Gastrocnemius medialis (tissue), 4 donors: ENCODE results near the gene DPP10. TPM values are rescaled to one million over a fixed set of nuclear protein-coding genes. Genes with fewer than 3 reads are reported as not detected.

Experiments
- ATAC-seq, 2 donors: fragments of 150-250 bp; one replicate each; pipeline ENCODE4 v1.9.1; 2016
- DNase-seq, 2 donors: peaks; one replicate each; pipeline ENCODE4 v3.0.0-alpha.2; 2019
- H3K27ac ChIP-seq, 4 donors: fragments of 200-600 bp; sonication (generic); 1 replicate in 1 of 4; 2 replicates in 3 of 4; pipeline ENCODE4 v1.5.1; 2016 to 2018; ENCODE audit warnings: mild to moderate bottlenecking in 2 of 4, moderate library complexity in 1 of 4
- H3K27me3 ChIP-seq, 3 donors: fragments of 200-600 bp; sonication (generic) in 2 of 3; 1 replicate in 1 of 3; 2 replicates in 2 of 3; pipeline versions ENCODE4 v1.5.1 to v1.6.0; 2016 to 2019; ENCODE audit warnings: mild to moderate bottlenecking in 1 of 3, moderate library complexity in 1 of 3
- H3K36me3 ChIP-seq, 2 donors: fragments of 200-600 bp; sonication (generic) in 1 of 2; one replicate each; pipeline ENCODE4 v1.5.1; 2017 to 2018
- H3K4me1 ChIP-seq, 2 donors: fragments of 200-600 bp; sonication (generic) in 1 of 2; one replicate each; pipeline ENCODE4 v1.5.1; 2016 to 2017; ENCODE audit warnings: mild to moderate bottlenecking in 2 of 2
- H3K4me3 ChIP-seq, 4 donors: fragments of 200-600 bp; sonication (generic) in 3 of 4; 1 replicate in 1 of 4; 2 replicates in 3 of 4; pipeline ENCODE4 v1.5.1; 2016 to 2019; ENCODE audit warnings: mild to moderate bottlenecking in 2 of 4
- H3K9me3 ChIP-seq, 3 donors: fragments of 200-600 bp; sonication (generic) in 2 of 3; 1 replicate in 1 of 3; 2 replicates in 2 of 3; pipeline ENCODE4 v1.5.1; 2016 to 2019
- CTCF ChIP-seq, 5 experiments: fragments of 450-650 bp in 3 of 5; fragments of 200-600 bp in 2 of 5; sonication (generic) in 2 of 5; IDR thresholded peaks in 4 of 5; conservative IDR thresholded peaks in 1 of 5; 1 replicate in 4 of 5; 2 replicates in 1 of 5; pipeline ENCODE4 v1.5.1; 2016 to 2019; ENCODE audit warnings: antibody characterized with exemption in 5 of 5, mild to moderate bottlenecking in 3 of 5, moderate library complexity in 3 of 5
- POLR2A ChIP-seq, 2 donors: fragments of 450-650 bp; IDR thresholded peaks; one replicate each; pipeline ENCODE4 v1.6.1; 2017; ENCODE audit warnings: antibody characterized with exemption in 2 of 2, mild to moderate bottlenecking in 2 of 2, moderate library complexity in 2 of 2
- in situ Hi-C, 4 donors: fragments of 200-750 bp; cut with MboI; loops; one replicate each; pipeline versions ENCODE4 v1.15.0 to v1.8.0; 2017; ENCODE audit warnings: low sequenced_read_pairs in 4 of 4
- intact Hi-C: fragments of 100-400 bp; cut with DNase I; formaldehyde crosslinking; loops from one replicate; pipeline ENCODE4 v1.15.1; 2023; ENCODE audit warnings: low total_unique reads
- total RNA-seq, 4 donors: library from RNA; depleted of rRNA; stranded (reverse); fragments of >200 nt; gene quantifications; one replicate each; pipeline versions ENCODE4 v1.1.0 to v1.2.3, GENCODE V29; 2016

The DPP10 gene
- total RNA-seq, 4 donors from 2014 or later, result not detected

GRCh38 chr2:114614592-114614991 is 172.2 kb downstream of the DPP10 start:
- H3K36me3 ChIP-seq, result no peaks in the 10 kb centered on the region
- no peaks in the 10 kb centered on the region for H3K27me3 ChIP-seq
- DNase-seq (no peak), ATAC-seq (no peak)
- intact Hi-C loops (no loop called here), in situ Hi-C loops (no loop called here)
- TF ChIP-seq POLR2A (IDR thresholded peaks at IDR 0.05), result no peak
- TF ChIP-seq CTCF (IDR thresholded peaks at IDR 0.05 in 4 of 5, conservative IDR thresholded peaks at IDR 0.05 in 1 of 5), result no peak
- no peaks in the 10 kb centered on the region for H3K4me1 ChIP-seq
- no peak overlapping the region for H3K4me3 ChIP-seq
- H3K27ac ChIP-seq, result no peak overlapping the region
- no peaks in the 10 kb centered on the region for H3K9me3 ChIP-seq

GRCh38 chr2:114628481-114628880 is 186.0 kb downstream of the DPP10 start:
- H3K4me1 ChIP-seq, result no peaks in the 10 kb centered on the region
- no peaks in the 10 kb centered on the region for H3K27me3 ChIP-seq
- H3K27ac ChIP-seq, result no peak overlapping the region
- TF ChIP-seq CTCF (IDR thresholded peaks at IDR 0.05 in 4 of 5, conservative IDR thresholded peaks at IDR 0.05 in 1 of 5), result no peak
- TF ChIP-seq POLR2A (IDR thresholded peaks at IDR 0.05), result no peak
- in situ Hi-C loops, result no loop called here
- no peaks in the 10 kb centered on the region for H3K9me3 ChIP-seq
- no peaks in the 10 kb centered on the region for H3K36me3 ChIP-seq
- no peak for DNase-seq
- no peak for ATAC-seq
- H3K4me3 ChIP-seq, result no peak overlapping the region
- intact Hi-C loops, result no loop called here

GRCh38 chr2:114631146-114631545 is 188.7 kb downstream of the DPP10 start:
- H3K27me3 ChIP-seq, result no peaks in the 10 kb centered on the region
- no peak for TF ChIP-seq CTCF (IDR thresholded peaks at IDR 0.05 in 4 of 5, conservative IDR thresholded peaks at IDR 0.05 in 1 of 5)
- TF ChIP-seq POLR2A (IDR thresholded peaks at IDR 0.05), result no peak
- H3K36me3 ChIP-seq, result no peaks in the 10 kb centered on the region
- H3K9me3 ChIP-seq, result no peaks in the 10 kb centered on the region
- ATAC-seq (no peak), DNase-seq (no peak)
- no peak overlapping the region for H3K4me3 ChIP-seq
- no peaks in the 10 kb centered on the region for H3K4me1 ChIP-seq
- intact Hi-C loops (no loop called here), in situ Hi-C loops (no loop called here)
- H3K27ac ChIP-seq, result no peak overlapping the region

GRCh38 chr2:114642166-114642770 is 199.8 kb downstream of the DPP10 start:
- no peaks in the 10 kb centered on the region for H3K9me3 ChIP-seq
- intact Hi-C loops, result no loop called here
- no peaks in the 10 kb centered on the region for H3K27me3 ChIP-seq
- no peaks in the 10 kb centered on the region for H3K36me3 ChIP-seq
- DNase-seq (no peak), ATAC-seq (no peak)
- no peaks in the 10 kb centered on the region for H3K4me1 ChIP-seq
- H3K4me3 ChIP-seq, result no peak overlapping the region
- no peak overlapping the region for H3K27ac ChIP-seq
- no peak for TF ChIP-seq CTCF (IDR thresholded peaks at IDR 0.05 in 4 of 5, conservative IDR thresholded peaks at IDR 0.05 in 1 of 5)
- TF ChIP-seq POLR2A (IDR thresholded peaks at IDR 0.05), result no peak
- in situ Hi-C loops, result no loop called here

- no peak for ATAC-seq
- H3K27me3 ChIP-seq, result no peaks in the 10 kb centered on the region
- H3K27ac ChIP-seq, result no peak overlapping the region
- TF ChIP-seq CTCF (IDR thresholded peaks at IDR 0.05 in 4 of 5, conservative IDR thresholded peaks at IDR 0.05 in 1 of 5), result no peak
- TF ChIP-seq POLR2A (IDR thresholded peaks at IDR 0.05), result no peak
- intact Hi-C loops (no loop called here), in situ Hi-C loops (no loop called here)
- DNase-seq, result no peak
- H3K36me3 ChIP-seq, result no peaks in the 10 kb centered on the region
- no peaks in the 10 kb centered on the region for H3K4me1 ChIP-seq
- H3K4me3 ChIP-seq, result no peak overlapping the region
- H3K9me3 ChIP-seq, result no peaks in the 10 kb centered on the region
Measured at GRCh38 chr2:114642988-114643553, 200.6 kb downstream of the DPP10 start.
